CD14-positive monocyte (primary cell): ENCODE results near the gene EDC3. TPM values are rescaled to one million over a fixed set of nuclear protein-coding genes. Genes with fewer than 3 reads are reported as not detected.
A peak's percentile ranks its signal among the peaks of the same experiment; 100 is the strongest.

ENCODE experiments used
- DNase-seq, 3 donors: peaks; one replicate each; pipeline ENCODE4 v3.0.0-alpha.2; 2011 to 2022
- H2AFZ ChIP-seq: 2 replicates; pipeline ENCODE4 v1.6.0; 2012; ENCODE audit warnings: mild to moderate bottlenecking, low read depth, low read length, inconsistent platforms; ENCODE audit not compliant: insufficient read depth, poor library complexity, severe bottlenecking
- H3K27ac ChIP-seq, 2 donors: 1 replicate in 1 of 2; 2 replicates in 1 of 2; pipeline ENCODE4 v1.5.1; 2012 to 2013; ENCODE audit warnings: low read length in 2 of 2, control low read depth in 1 of 2, inconsistent platforms in 1 of 2, low read depth in 1 of 2, mild to moderate bottlenecking in 1 of 2
- H3K27me3 ChIP-seq, 2 donors: one replicate each; pipeline versions ENCODE4 v1.6.0 to v1.6.1; 2011 to 2013; ENCODE audit warnings: low read length in 2 of 2; ENCODE audit not compliant: control insufficient read depth in 2 of 2, insufficient read depth in 2 of 2
- H3K36me3 ChIP-seq, 2 donors: replicated peaks in 1 of 2; 1 replicate in 1 of 2; 2 replicates in 1 of 2; pipeline versions ENCODE4 v1.5.1 to v1.6.1; 2012 to 2013; ENCODE audit warnings: low read length in 2 of 2, control low read depth in 1 of 2, inconsistent platforms in 1 of 2, mild to moderate bottlenecking in 1 of 2; ENCODE audit not compliant: insufficient read depth in 2 of 2, control insufficient read depth in 1 of 2
- H3K4me1 ChIP-seq, 2 donors: 1 replicate in 1 of 2; 2 replicates in 1 of 2; pipeline versions ENCODE4 v1.5.1 to v1.6.1; 2012 to 2013; ENCODE audit warnings: low read length in 2 of 2, control low read depth in 1 of 2, inconsistent platforms in 1 of 2, mild to moderate bottlenecking in 1 of 2, moderate library complexity in 1 of 2; ENCODE audit not compliant: insufficient read depth in 2 of 2, control insufficient read depth in 1 of 2
- H3K4me2 ChIP-seq: replicated peaks from 2 replicates; pipeline ENCODE3; 2012; ENCODE audit warnings: low read length, moderate library complexity, mild to moderate bottlenecking; ENCODE audit not compliant: poor library complexity, severe bottlenecking; ENCODE audit errors: extremely low read depth
- H3K4me3 ChIP-seq, 3 experiments: fragments of 200-600 bp in 1 of 3; sonication (generic) in 1 of 3; replicated peaks in 1 of 3; 1 replicate in 2 of 3; 2 replicates in 1 of 3; pipeline ENCODE4 v1.5.1; 2011 to 2013; ENCODE audit warnings: low read length in 3 of 3, mild to moderate bottlenecking in 3 of 3, control low read depth in 2 of 3, low read depth in 2 of 3, inconsistent platforms in 1 of 3, moderate library complexity in 1 of 3
- H3K79me2 ChIP-seq: 2 replicates; pipeline ENCODE4 v1.6.0; 2012; ENCODE audit warnings: mild to moderate bottlenecking, control low read depth, inconsistent platforms, low read length, moderate library complexity; ENCODE audit not compliant: insufficient read depth
- H3K9ac ChIP-seq: 2 replicates; pipeline ENCODE4 v1.6.0; 2017; ENCODE audit warnings: low read length, mild to moderate bottlenecking; ENCODE audit not compliant: insufficient read depth, poor library complexity, severe bottlenecking
- H3K9me3 ChIP-seq, 2 donors: replicated peaks in 1 of 2; 1 replicate in 1 of 2; 2 replicates in 1 of 2; pipeline versions ENCODE4 v1.5.1 to v1.6.1; 2012 to 2013; ENCODE audit warnings: low read length in 2 of 2, control low read depth in 1 of 2; ENCODE audit not compliant: control insufficient read depth in 1 of 2, insufficient read depth in 1 of 2
- H4K20me1 ChIP-seq: 2 replicates; pipeline ENCODE4 v1.6.0; 2012; ENCODE audit warnings: mild to moderate bottlenecking, low read length, control low read depth, moderate library complexity; ENCODE audit not compliant: insufficient read depth
- H3K27ac Mint-ChIP-seq, 7 donors: one replicate each; pipeline ENCODE4 v1.8.0; 2020; ENCODE audit warnings: mild to moderate bottlenecking in 7 of 7, mixed read lengths in 7 of 7, moderate library complexity in 6 of 7, inconsistent platforms in 2 of 7
- H3K27me3 Mint-ChIP-seq, 3 donors: one replicate each; pipeline ENCODE4 v1.8.0; 2021 to 2022; ENCODE audit warnings: low read depth in 3 of 3, mild to moderate bottlenecking in 3 of 3, mixed read lengths in 3 of 3, moderate library complexity in 3 of 3, inconsistent platforms in 1 of 3
- H3K36me3 Mint-ChIP-seq, 2 donors: one replicate each; pipeline ENCODE4 v1.8.0; 2020; ENCODE audit warnings: mixed read lengths in 2 of 2, inconsistent platforms in 1 of 2, mild to moderate bottlenecking in 1 of 2
- H3K4me1 Mint-ChIP-seq: one replicate; pipeline ENCODE4 v1.8.0; 2020; ENCODE audit warnings: mild to moderate bottlenecking, mixed read lengths
- H3K4me3 Mint-ChIP-seq, 2 donors: one replicate each; pipeline ENCODE4 v1.8.0; 2020; ENCODE audit warnings: mild to moderate bottlenecking in 2 of 2, mixed read lengths in 2 of 2, moderate library complexity in 1 of 2
- H3K9me3 Mint-ChIP-seq, 7 donors: one replicate each; pipeline ENCODE4 v1.8.0; 2020 to 2022; ENCODE audit warnings: mixed read lengths in 7 of 7, mild to moderate bottlenecking in 6 of 7, moderate library complexity in 6 of 7, inconsistent platforms in 2 of 7
- CTCF ChIP-seq: fragments of 200-600 bp; IDR thresholded peaks from one replicate; pipeline ENCODE4 v1.8.0; 2022; ENCODE audit warnings: antibody characterized with exemption, mild to moderate bottlenecking
- WGBS: methylation state at CpG from one replicate; pipeline ENCODE4 v1.1.5; 2013; ENCODE audit warnings: missing lambda C conversion rate; ENCODE audit not compliant: insufficient coverage; 5-methylcytosine and 5-hydroxymethylcytosine counted together
- intact Hi-C, 2 donors: fragments of 100-400 bp; cut with micrococcal nuclease; formaldehyde crosslinking; loops; one replicate each; pipeline versions ENCODE4 v1.15.0 to v1.15.1; 2023
- polyA plus RNA-seq, 3 donors: library from polyadenylated mRNA; depleted of rRNA in 1 of 3; unstranded in 2 of 3; stranded (reverse) in 1 of 3; fragments of 300-500 nt in 2 of 3; fragments of >200 nt in 1 of 3; fragmentation: Illumina TruSeq in 2 of 3; gene quantifications; 1 replicate in 2 of 3; 2 replicates in 1 of 3; pipeline ENCODE4 v1.2.3, GENCODE V29; 2012 to 2021

EDC3 gene
- polyA plus RNA-seq, 3 donors = 10.0 to 14.9 (median 10.5) TPM

GRCh38 chr15:74722591-74722990 lies 26.8 kb upstream of the EDC3 start:
- H3K27ac ChIP-seq = no peak overlapping the region
- no peak overlapping the region for H3K27ac Mint-ChIP-seq
- peak overlapping the region in 1 of 2 donors; percentile 45 for H3K4me3 Mint-ChIP-seq
- no peak overlapping the region for H3K4me3 ChIP-seq
- no peaks in the 10 kb centered on the region for H4K20me1 ChIP-seq
- H3K4me2 ChIP-seq = no peak overlapping the region
- H3K9ac ChIP-seq = no peak overlapping the region
- H3K4me1 Mint-ChIP-seq = peaks cover 10% of the 10 kb centered on the region
- whole genome bisulfite sequencing = 95% methylated on average over 9 of the region's 13 CpGs
- no peaks in the 10 kb centered on the region for H3K79me2 ChIP-seq
- peaks cover 34 to 53% (median 52%) of the 10 kb centered on the region in 3 donors for H3K27me3 Mint-ChIP-seq
- intact Hi-C loops = no loop called here
- H3K36me3 ChIP-seq = no peaks in the 10 kb centered on the region
- peaks cover 0 to 10% (median 3%) of the 10 kb centered on the region in 7 donors for H3K9me3 Mint-ChIP-seq
- no peak for DNase-seq
- TF ChIP-seq CTCF = no peak
- peaks cover 31 to 41% of the 10 kb centered on the region in 2 donors for H3K27me3 ChIP-seq
- peaks cover 4 to 10% of the 10 kb centered on the region in 2 donors for H3K9me3 ChIP-seq
- H3K4me1 ChIP-seq = peaks cover 13 to 15% of the 10 kb centered on the region in 2 donors
- H2AFZ ChIP-seq = no peak overlapping the region
- H3K36me3 Mint-ChIP-seq = peaks cover 4% of the 10 kb centered on the region in 2 donors

GRCh38 chr15:74716651-74717050 lies 20.8 kb upstream of the EDC3 start:
- Histone ChIP-seq H3K27me3 (no peaks in the 10 kb centered on the region), H3K9me3 (no peaks in the 10 kb centered on the region), H3K27ac (no peak overlapping the region), H2AFZ (no peak overlapping the region), H4K20me1 (no peaks in the 10 kb centered on the region), H3K4me2 (no peak overlapping the region), H3K9ac (no peak overlapping the region), H3K36me3 (no peaks in the 10 kb centered on the region), H3K4me3 (no peak overlapping the region), H3K4me1 (peaks cover 18 to 19% of the 10 kb centered on the region in 2 donors), H3K79me2 (no peaks in the 10 kb centered on the region)
- Mint-ChIP-seq H3K4me3 (peak overlapping the region in 1 of 2 donors; percentile 16), H3K27me3 (peaks cover 0 to 6% (median 2%) of the 10 kb centered on the region in 3 donors), H3K27ac (peak overlapping the region in 6 of 7 donors; percentile 17 to 83 (median 68)), H3K4me1 (peaks cover 19% of the 10 kb centered on the region), H3K9me3 (no peaks in the 10 kb centered on the region), H3K36me3 (no peaks in the 10 kb centered on the region)
- TF ChIP-seq CTCF = no peak
- WGBS = 100% methylated on average over 1 of the region's 5 CpGs
- intact Hi-C loops = no loop called here
- peak; percentile 62 to 89 (median 85) for DNase-seq
